ENCODE measurements around the gene KLK10. TPM values are rescaled to one million over a fixed set of nuclear protein-coding genes. Genes with fewer than 3 reads are reported as not detected.
"Not testable (repeated sequence)": the region's sequence is repeated elsewhere in the genome, so short reads cannot be mapped to it uniquely, and the experiment has no call there.

KLK10 gene
- total RNA-seq, 4 donors from 2014 or later = 0.63 TPM; not detected in 3

GRCh38 chr19:50992666-50993035 lies 26.9 kb downstream of the KLK10 start:
- H3K27ac ChIP-seq = no peak overlapping the region
- TF ChIP-seq CTCF (IDR thresholded peaks at IDR 0.05) (no peak), POLR2A (IDR thresholded peaks at IDR 0.05) (no peak)

GRCh38 chr19:50984416-50984815 lies 35.1 kb downstream of the KLK10 start:
- WGBS, 2 donors = 83 to 85% methylated on average over 14 of the region's 14 CpGs
- H3K4me1 ChIP-seq; H3K4me3 ChIP-seq (replicated peaks in 1 of 3); H3K27me3 ChIP-seq; intact Hi-C loops (cut with DNase I); H3K36me3 ChIP-seq; H3K9me3 ChIP-seq; DNase-seq; H3K27ac ChIP-seq: not testable (repeated sequence)

More at GRCh38 chr19:50992666-50993035, 26.9 kb downstream of the KLK10 start:
- intact Hi-C loops (cut with DNase I) = no loop called here
- DNase-seq = no peak
- no peak overlapping the region for H3K4me3 ChIP-seq (replicated peaks in 1 of 3)
- no peaks in the 10 kb centered on the region for H3K4me1 ChIP-seq
- WGBS, 2 donors = 68 to 71% methylated on average over 2 of the region's 2 CpGs
- H3K9me3 ChIP-seq = no peaks in the 10 kb centered on the region
- no peaks in the 10 kb centered on the region for H3K36me3 ChIP-seq
- H3K27me3 ChIP-seq = no peaks in the 10 kb centered on the region

- Histone ChIP-seq H3K4me1 (no peaks in the 10 kb centered on the region), H3K27ac (no peak within 1 kb of the TSS), H3K9me3 (no peaks in the 10 kb centered on the region), H3K36me3 (no peaks in the 10 kb centered on the region), H3K4me3 (replicated peaks in 1 of 3) (no peak within 1 kb of the TSS), H3K27me3 (no peaks in the 10 kb centered on the region)
- DNase-seq = no peak
- intact Hi-C loops (cut with DNase I) = no loop called here
- TF ChIP-seq POLR2A (IDR thresholded peaks at IDR 0.05) = no peak
- no peak for TF ChIP-seq CTCF (IDR thresholded peaks at IDR 0.05)
- 12 to 24% methylated on average over 16 to 28 of the region's 28 CpGs for WGBS, 2 donors
Observed at GRCh38 chr19:50983625-50984292, 35.8 kb downstream of the KLK10 start, which contains the start of gene KLK7. Gene KLK7 (minus strand): TSS chr19:50983917. CDS start chr19:50982399, 1,518 bp downstream.

- WGBS, 2 donors = 77 to 86% methylated on average over 4 of the region's 4 CpGs
- intact Hi-C loops (cut with DNase I) = no loop called here
- no peak overlapping the region for H3K4me3 ChIP-seq (replicated peaks in 1 of 3)
Observed at GRCh38 chr19:50982186-50982585, 37.3 kb downstream of the KLK10 start.

GRCh38 chr19:50981587-50982146 lies 37.8 kb downstream of the KLK10 start:
- intact Hi-C loops (cut with DNase I) = no loop called here
- H3K27me3 ChIP-seq = no peaks in the 10 kb centered on the region
- 53 to 73% methylated on average over 10 to 11 of the region's 11 CpGs for WGBS, 2 donors

More at GRCh38 chr19:50982186-50982585, 37.3 kb downstream of the KLK10 start:
- H3K9me3 ChIP-seq = no peaks in the 10 kb centered on the region
- H3K27ac ChIP-seq = no peak overlapping the region
- DNase-seq = no peak
- no peaks in the 10 kb centered on the region for H3K27me3 ChIP-seq
- no peak for TF ChIP-seq POLR2A (IDR thresholded peaks at IDR 0.05)
- TF ChIP-seq CTCF (IDR thresholded peaks at IDR 0.05) = no peak
- H3K36me3 ChIP-seq = no peaks in the 10 kb centered on the region
- H3K4me1 ChIP-seq = no peaks in the 10 kb centered on the region

More at GRCh38 chr19:50981587-50982146, 37.8 kb downstream of the KLK10 start:
- Histone ChIP-seq H3K36me3 (no peaks in the 10 kb centered on the region), H3K4me1 (no peaks in the 10 kb centered on the region), H3K27ac (no peak overlapping the region), H3K4me3 (replicated peaks in 1 of 3) (no peak overlapping the region), H3K9me3 (no peaks in the 10 kb centered on the region)
- no peak for DNase-seq
- no peak for TF ChIP-seq POLR2A (IDR thresholded peaks at IDR 0.05)
- TF ChIP-seq CTCF (IDR thresholded peaks at IDR 0.05) = no peak

Data from thyroid gland (tissue), 4 donors.